OCI-LY1 (cell line): ENCODE measurements around the gene ST7L.

Experiments used
- H2AFZ ChIP-seq: fragments of 200-600 bp; sonication (generic), shearing (Covaris generic); 2 replicates; pipeline ENCODE4 v1.6.0; 2014; ENCODE audit warnings: antibody characterized with exemption, mild to moderate bottlenecking, low read length
- H3F3A ChIP-seq: fragments of 200-600 bp; sonication (generic), shearing (Covaris generic); 2 replicates; pipeline ENCODE4 v1.6.0; 2014; ENCODE audit warnings: mild to moderate bottlenecking, antibody characterized with exemption, low read length, moderate library complexity; ENCODE audit not compliant: insufficient read depth
- H3K27ac ChIP-seq: fragments of 200-600 bp; sonication (generic); 2 replicates; pipeline ENCODE4 v1.5.1; 2014; ENCODE audit warnings: low read length, mixed run types, mild to moderate bottlenecking, low read depth; ENCODE audit not compliant: poor library complexity, severe bottlenecking
- H3K27me3 ChIP-seq: fragments of 200-600 bp; sonication (generic); 2 replicates; pipeline ENCODE4 v1.6.0; 2014; ENCODE audit warnings: antibody characterized with exemption, mild to moderate bottlenecking, low read length, moderate library complexity; ENCODE audit not compliant: insufficient read depth
- H3K36me3 ChIP-seq: fragments of 200-600 bp; sonication (generic); 2 replicates; pipeline ENCODE4 v1.6.1; 2014; ENCODE audit warnings: mild to moderate bottlenecking, antibody characterized with exemption, low read length, moderate library complexity, mixed read lengths; ENCODE audit not compliant: insufficient read depth
- H3K4me1 ChIP-seq: fragments of 200-600 bp; sonication (generic); 2 replicates; pipeline ENCODE4 v1.5.1; 2014; ENCODE audit warnings: mild to moderate bottlenecking, low read length, moderate library complexity; ENCODE audit not compliant: insufficient read depth, severe bottlenecking
- H3K4me2 ChIP-seq: fragments of 200-600 bp; sonication (generic), shearing (Covaris generic); 2 replicates; pipeline ENCODE4 v1.6.1; 2014; ENCODE audit warnings: low read length
- H3K4me3 ChIP-seq: fragments of 200-600 bp; sonication (generic); 2 replicates; pipeline ENCODE4 v1.5.1; 2014; ENCODE audit warnings: low read length, low read depth, mild to moderate bottlenecking, mixed read lengths; ENCODE audit not compliant: poor library complexity, severe bottlenecking
- H3K79me2 ChIP-seq: fragments of 200-600 bp; shearing (Covaris generic); 2 replicates; pipeline ENCODE4 v1.6.1; 2016; ENCODE audit warnings: mixed run types, low read length, mixed read lengths; ENCODE audit not compliant: insufficient read depth
- H3K9ac ChIP-seq: fragments of 200-600 bp; sonication (generic), shearing (Covaris generic); 2 replicates; pipeline ENCODE4 v1.6.1; 2014; ENCODE audit warnings: mild to moderate bottlenecking, low read length, mixed read lengths
- H3K9me2 ChIP-seq: fragments of 200-600 bp; sonication (generic), shearing (Covaris generic); 2 replicates; pipeline ENCODE4 v1.6.1; 2014; ENCODE audit warnings: low read depth, mild to moderate bottlenecking, low read length, mixed read lengths
- H3K9me3 ChIP-seq: fragments of 200-600 bp; shearing (Covaris generic); 2 replicates; pipeline ENCODE4 v1.6.1; 2014; ENCODE audit warnings: low read length, mixed read lengths
- H4K20me1 ChIP-seq: fragments of 200-600 bp; sonication (generic), shearing (Covaris generic); 2 replicates; pipeline ENCODE4 v1.6.0; 2016; ENCODE audit warnings: mild to moderate bottlenecking, low read length; ENCODE audit not compliant: insufficient read depth
- EZH2 ChIP-seq: fragments of 200-600 bp; sonication (generic), shearing (Covaris generic); IDR thresholded peaks from 2 replicates; pipeline ENCODE4 v1.8.0; 2017; ENCODE audit warnings: borderline replicate concordance, mixed run types, mild to moderate bottlenecking, antibody characterized with exemption, low read length, moderate library complexity, mixed read lengths
- TF ChIP-seq, protein P1 (sequence below): fragments of 200-600 bp; sonication (generic), shearing (Covaris generic); IDR thresholded peaks from 2 replicates; pipeline ENCODE4 v1.5.1; 2017; ENCODE audit warnings: mild to moderate bottlenecking, antibody characterized with exemption, low read length, moderate library complexity, mixed read lengths

ST7L gene

DNA sequence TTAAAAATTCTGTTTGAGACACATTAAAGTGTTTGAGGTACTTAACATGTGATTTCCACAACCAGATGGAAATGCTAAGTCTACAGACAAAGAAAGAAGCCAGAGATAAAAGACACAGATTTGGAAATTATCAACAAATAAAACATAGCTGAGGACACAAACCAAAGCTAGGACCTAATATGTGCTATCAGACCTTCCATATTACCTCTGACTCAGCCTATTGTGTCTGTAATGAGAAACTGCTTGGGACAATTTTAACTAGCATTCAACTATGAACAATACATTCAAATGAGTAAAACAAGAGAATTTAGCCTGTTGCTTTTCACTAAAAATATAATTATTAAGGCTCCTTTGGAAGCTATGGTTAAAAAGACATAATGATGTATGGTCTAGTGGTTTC lies 55.6 kb downstream of the ST7L start:
- Histone ChIP-seq H3K4me2 (no peak overlapping the region), H3K9me2 (no peaks in the 10 kb centered on the region), H3K4me1 (no peaks in the 10 kb centered on the region), H3F3A (no peaks in the 10 kb centered on the region), H2AFZ (no peak overlapping the region), H3K79me2 (no peaks in the 10 kb centered on the region), H3K9me3 (no peaks in the 10 kb centered on the region), H3K9ac (no peak overlapping the region), H3K36me3 (no peaks in the 10 kb centered on the region), H4K20me1 (no peaks in the 10 kb centered on the region), H3K27me3 (no peaks in the 10 kb centered on the region), H3K27ac (no peak overlapping the region), H3K4me3 (no peak overlapping the region)
- TF ChIP-seq EZH2 = no peak
- TF ChIP-seq, protein P1, sequence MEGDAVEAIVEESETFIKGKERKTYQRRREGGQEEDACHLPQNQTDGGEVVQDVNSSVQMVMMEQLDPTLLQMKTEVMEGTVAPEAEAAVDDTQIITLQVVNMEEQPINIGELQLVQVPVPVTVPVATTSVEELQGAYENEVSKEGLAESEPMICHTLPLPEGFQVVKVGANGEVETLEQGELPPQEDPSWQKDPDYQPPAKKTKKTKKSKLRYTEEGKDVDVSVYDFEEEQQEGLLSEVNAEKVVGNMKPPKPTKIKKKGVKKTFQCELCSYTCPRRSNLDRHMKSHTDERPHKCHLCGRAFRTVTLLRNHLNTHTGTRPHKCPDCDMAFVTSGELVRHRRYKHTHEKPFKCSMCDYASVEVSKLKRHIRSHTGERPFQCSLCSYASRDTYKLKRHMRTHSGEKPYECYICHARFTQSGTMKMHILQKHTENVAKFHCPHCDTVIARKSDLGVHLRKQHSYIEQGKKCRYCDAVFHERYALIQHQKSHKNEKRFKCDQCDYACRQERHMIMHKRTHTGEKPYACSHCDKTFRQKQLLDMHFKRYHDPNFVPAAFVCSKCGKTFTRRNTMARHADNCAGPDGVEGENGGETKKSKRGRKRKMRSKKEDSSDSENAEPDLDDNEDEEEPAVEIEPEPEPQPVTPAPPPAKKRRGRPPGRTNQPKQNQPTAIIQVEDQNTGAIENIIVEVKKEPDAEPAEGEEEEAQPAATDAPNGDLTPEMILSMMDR = no peak

DNA sequence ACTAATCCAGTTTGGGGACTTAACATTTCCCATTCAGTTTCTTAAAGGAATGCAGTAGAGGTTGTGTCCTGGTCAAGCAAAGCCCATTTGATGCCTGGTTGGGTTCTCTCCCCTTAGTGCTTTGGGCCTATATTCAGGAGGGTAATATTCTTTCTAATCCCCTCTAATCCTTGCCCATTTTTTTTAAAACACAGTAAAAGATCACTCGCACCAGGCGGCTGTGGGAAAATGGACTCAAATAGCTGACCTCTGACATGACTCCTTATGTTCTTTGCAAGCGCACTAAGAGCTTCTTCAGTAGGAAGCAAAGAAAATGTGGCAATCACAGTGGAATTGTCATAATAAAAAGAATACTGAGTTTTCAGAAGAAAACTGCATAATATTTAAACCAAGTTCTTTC lies 60.3 kb downstream of the ST7L start:
- Histone ChIP-seq H4K20me1 (no peaks in the 10 kb centered on the region), H3K36me3 (no peaks in the 10 kb centered on the region), H3K9me3 (no peaks in the 10 kb centered on the region), H2AFZ (no peak overlapping the region), H3K4me3 (no peak overlapping the region), H3K27ac (no peak overlapping the region), H3K4me2 (no peak overlapping the region), H3K27me3 (no peaks in the 10 kb centered on the region), H3F3A (no peaks in the 10 kb centered on the region), H3K4me1 (no peaks in the 10 kb centered on the region), H3K79me2 (no peaks in the 10 kb centered on the region), H3K9ac (no peak overlapping the region), H3K9me2 (no peaks in the 10 kb centered on the region)
- TF ChIP-seq, protein P1 = no peak
- no peak for TF ChIP-seq EZH2

DNA sequence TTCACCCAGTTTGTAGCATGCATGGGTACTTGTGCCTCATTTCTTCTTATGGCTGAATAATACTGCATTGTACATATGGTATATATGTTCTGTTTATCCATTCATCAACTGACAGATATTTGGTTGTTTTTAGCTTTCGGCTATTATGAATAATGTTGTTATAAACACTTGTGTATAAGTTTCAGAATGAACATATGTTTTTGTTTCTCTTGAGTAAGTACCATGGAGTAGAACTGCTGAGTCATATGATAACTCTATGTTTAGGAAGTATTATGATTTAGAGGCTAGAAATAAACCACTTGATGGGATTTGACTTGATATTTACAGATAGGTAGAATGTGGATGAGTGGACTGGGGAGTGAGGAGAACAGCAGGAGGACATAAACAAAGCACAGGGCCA lies 61.6 kb downstream of the ST7L start:
- no peak overlapping the region for H2AFZ ChIP-seq
- no peaks in the 10 kb centered on the region for H3K9me3 ChIP-seq
- H3K27ac ChIP-seq = no peak overlapping the region
- H3K4me2 ChIP-seq = no peak overlapping the region
- no peaks in the 10 kb centered on the region for H4K20me1 ChIP-seq
- no peaks in the 10 kb centered on the region for H3K9me2 ChIP-seq
- no peak overlapping the region for H3K4me3 ChIP-seq
- H3K79me2 ChIP-seq = no peaks in the 10 kb centered on the region
- no peaks in the 10 kb centered on the region for H3K27me3 ChIP-seq
- H3K36me3 ChIP-seq = no peaks in the 10 kb centered on the region
- H3K4me1 ChIP-seq = no peaks in the 10 kb centered on the region
- H3F3A ChIP-seq = no peaks in the 10 kb centered on the region
- TF ChIP-seq, protein P1 = no peak
- TF ChIP-seq EZH2 = no peak
- H3K9ac ChIP-seq = no peak overlapping the region
